KMS-11 (cell line): ENCODE measurements around the gene CDK5RAP2.

Experiments
- H2AFZ ChIP-seq: fragments of 200-600 bp; sonication (generic); 2 replicates; pipeline ENCODE4 v1.6.1; 2016; ENCODE audit warnings: antibody characterized with exemption, mixed run types, low read depth
- H3K27ac ChIP-seq: fragments of 200-600 bp; sonication (generic); 2 replicates; pipeline ENCODE4 v1.6.1; 2016; ENCODE audit warnings: mild to moderate bottlenecking, mixed run types
- H3K27me3 ChIP-seq: fragments of 200-600 bp; sonication (generic); 2 replicates; pipeline ENCODE4 v1.6.1; 2017; ENCODE audit warnings: mild to moderate bottlenecking, low read depth, mixed run types, moderate library complexity; ENCODE audit not compliant: insufficient read depth
- H3K36me3 ChIP-seq: fragments of 200-600 bp; sonication (generic); 2 replicates; pipeline ENCODE4 v1.6.1; 2017; ENCODE audit warnings: mild to moderate bottlenecking, mixed run types; ENCODE audit not compliant: insufficient read depth
- H3K4me1 ChIP-seq: fragments of 200-600 bp; sonication (generic); 2 replicates; pipeline ENCODE4 v1.6.1; 2016; ENCODE audit warnings: mild to moderate bottlenecking, low read depth, mixed run types; ENCODE audit not compliant: poor library complexity, severe bottlenecking
- H3K4me2 ChIP-seq: fragments of 200-600 bp; sonication (generic); 2 replicates; pipeline ENCODE4 v1.7.0; 2016; ENCODE audit warnings: mild to moderate bottlenecking, mixed run types
- H3K4me3 ChIP-seq: fragments of 200-600 bp; sonication (generic); IDR thresholded peaks from 2 replicates; pipeline ENCODE4 v1.6.1; 2017; ENCODE audit warnings: low read depth, low read length, mixed read lengths; ENCODE audit not compliant: insufficient read depth
- H3K79me2 ChIP-seq: fragments of 200-600 bp; sonication (generic); 2 replicates; pipeline ENCODE4 v1.6.1; 2016; ENCODE audit warnings: low read depth, mixed run types; ENCODE audit not compliant: insufficient read depth
- H3K9ac ChIP-seq: fragments of 200-600 bp; sonication (generic); 2 replicates; pipeline ENCODE4 v1.6.1; 2016; ENCODE audit warnings: mild to moderate bottlenecking, mixed run types
- H4K20me1 ChIP-seq: fragments of 200-600 bp; sonication (generic); 2 replicates; pipeline ENCODE4 v1.6.1; 2016; ENCODE audit warnings: mild to moderate bottlenecking, mixed run types; ENCODE audit not compliant: insufficient read depth
- CTCF ChIP-seq: fragments of 200-600 bp; sonication (generic); conservative IDR thresholded peaks from 2 replicates; pipeline ENCODE4 v1.6.1; 2017; ENCODE audit warnings: low read depth, mild to moderate bottlenecking, antibody characterized with exemption, low read length, moderate library complexity, mixed read lengths

CDK5RAP2 gene

GRCh38 chr9:120442308-120442995 lies 137.5 kb downstream of the CDK5RAP2 start:
- Histone ChIP-seq H3K4me3 (no peak overlapping the region), H3K79me2 (no peaks in the 10 kb centered on the region), H3K4me2 (no peak overlapping the region), H2AFZ (no peak overlapping the region), H4K20me1 (no peaks in the 10 kb centered on the region), H3K27me3 (no peaks in the 10 kb centered on the region), H3K27ac (no peak overlapping the region), H3K9ac (no peak overlapping the region), H3K36me3 (no peaks in the 10 kb centered on the region; the same call in 1 of the 2 replicates), H3K4me1 (peaks cover 9% of the 10 kb centered on the region)
- TF ChIP-seq CTCF: no peak

DNA sequence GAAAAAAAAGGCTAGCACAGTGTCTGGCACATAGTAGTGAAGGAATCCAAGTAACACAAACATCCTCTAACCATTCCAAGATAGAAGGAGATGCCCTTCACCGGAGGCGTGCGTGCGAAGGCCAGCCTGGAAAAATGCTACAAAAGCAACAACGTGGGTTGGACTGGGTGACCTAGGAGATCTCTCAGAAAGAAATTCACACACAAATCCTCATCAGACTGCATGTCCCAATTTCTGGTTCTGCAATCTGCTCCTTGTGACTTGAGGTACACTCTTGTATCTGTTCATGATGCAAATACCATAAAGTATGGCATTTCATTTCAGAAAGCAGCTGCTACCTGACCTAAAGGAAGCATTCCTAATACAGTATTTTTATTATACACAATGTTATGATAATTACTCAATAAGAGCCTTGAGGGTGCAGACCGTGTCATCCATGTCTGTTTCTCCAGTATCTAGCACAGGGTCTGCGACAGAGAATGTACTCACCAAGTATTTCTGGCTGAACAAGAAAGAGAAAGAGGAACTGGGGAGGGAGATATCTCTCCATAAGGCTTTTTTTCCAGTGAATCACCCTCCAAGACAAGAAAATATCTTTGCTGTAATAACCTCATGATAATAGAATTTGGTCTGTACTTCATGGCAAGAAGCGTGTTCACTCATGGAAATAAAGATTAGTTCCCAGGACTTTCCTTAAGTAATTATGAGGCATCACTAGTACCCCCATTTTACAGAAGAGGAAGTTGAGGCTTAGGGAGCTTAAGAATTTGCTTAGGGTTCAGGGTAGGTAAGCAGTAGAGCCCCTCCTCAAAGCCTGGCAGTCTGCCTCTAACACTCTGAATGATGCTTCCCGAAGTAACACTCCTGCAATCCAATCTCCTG lies 138.3 kb downstream of the CDK5RAP2 start:
- no peaks in the 10 kb centered on the region for H4K20me1 ChIP-seq
- no peaks in the 10 kb centered on the region for H3K79me2 ChIP-seq
- TF ChIP-seq CTCF: no peak
- H3K4me3 ChIP-seq: no peak overlapping the region
- H3K36me3 ChIP-seq: no peaks in the 10 kb centered on the region; the same call in 1 of the 2 replicates
- no peaks in the 10 kb centered on the region for H3K27me3 ChIP-seq
- H3K9ac ChIP-seq: no peak overlapping the region
- no peak overlapping the region for H2AFZ ChIP-seq
- no peak overlapping the region for H3K27ac ChIP-seq
- H3K4me1 ChIP-seq: peaks cover 7% of the 10 kb centered on the region
- H3K4me2 ChIP-seq: no peak overlapping the region

GRCh38 chr9:120440791-120441190 lies 139.2 kb downstream of the CDK5RAP2 start:
- Histone ChIP-seq H3K9ac (no peak overlapping the region), H3K36me3 (no peaks in the 10 kb centered on the region; the same call in 1 of the 2 replicates), H3K27me3 (no peaks in the 10 kb centered on the region), H3K4me2 (no peak overlapping the region), H3K4me3 (no peak overlapping the region), H3K4me1 (no peaks in the 10 kb centered on the region), H2AFZ (no peak overlapping the region), H3K27ac (no peak overlapping the region), H4K20me1 (no peaks in the 10 kb centered on the region), H3K79me2 (no peaks in the 10 kb centered on the region)
- no peak for TF ChIP-seq CTCF

- Histone ChIP-seq H3K79me2 (no peaks in the 10 kb centered on the region), H3K4me3 (no peak overlapping the region)
Measured at GRCh38 chr9:120439926-120440325, 140.0 kb downstream of the CDK5RAP2 start.

More at GRCh38 chr9:120439926-120440325, 140.0 kb downstream of the CDK5RAP2 start:
- Histone ChIP-seq H3K4me2 (no peak overlapping the region), H3K27me3 (no peaks in the 10 kb centered on the region), H4K20me1 (no peaks in the 10 kb centered on the region), H3K27ac (no peak overlapping the region), H3K9ac (no peak overlapping the region), H3K4me1 (no peaks in the 10 kb centered on the region), H3K36me3 (no peaks in the 10 kb centered on the region; the same call in 1 of the 2 replicates), H2AFZ (no peak overlapping the region)
- TF ChIP-seq CTCF: no peak
